Measurements from ENCODE around the gene EEF2KMT. TPM values are rescaled to one million over a fixed set of nuclear protein-coding genes. Genes with fewer than 3 reads are reported as not detected.
A peak's percentile ranks its signal among the peaks of the same experiment; 100 is the strongest.

Gene EEF2KMT
- total and polyA plus RNA-seq, 2 of the 13 experiments (the other 11 are each of a cell fraction or from before 2014, with no cell fraction given) = 10.7 to 26.9 TPM

- TF ChIP-seq ZNF770 (CRISPR knock-in tag; IDR thresholded peaks at IDR 0.05) = peak; percentile 68
- TF ChIP-seq KDM5B (CRISPR knock-in tag; IDR thresholded peaks at IDR 0.05; ENCODE audit: borderline replicate concordance) = peak; percentile 63; the same call in 1 of the 2 replicates
- TF ChIP-seq TRAFD1 (CRISPR knock-in tag; IDR thresholded peaks at IDR 0.05; ENCODE audit: borderline replicate concordance) = 0 out of 2 replicates have a peak, but pooled peaks have one; percentile 15
- 0 out of 2 replicates have a peak, but pooled peaks have one; percentile 14 for TF ChIP-seq PRDM10 (CRISPR knock-in tag; IDR thresholded peaks at IDR 0.05; ENCODE audit: low read depth)
- 0 out of 2 replicates have a peak, but pooled peaks have one; percentile 40 for TF ChIP-seq BRD4 (CRISPR knock-in tag; IDR thresholded peaks at IDR 0.05)
- TF ChIP-seq ZBTB7B (CRISPR knock-in tag; IDR thresholded peaks at IDR 0.05) = peak; percentile 79; the same call in 1 of the 2 replicates
- TF ChIP-seq HOMEZ (CRISPR knock-in tag; IDR thresholded peaks at IDR 0.05; ENCODE audit: low read depth) = 0 out of 2 replicates have a peak, but pooled peaks have one; percentile 7
- peak; percentile 35 for TF ChIP-seq SALL1 (CRISPR knock-in tag; IDR thresholded peaks at IDR 0.05)
- TF ChIP-seq ZNF772 (CRISPR knock-in tag; IDR thresholded peaks at IDR 0.05) = peak; percentile 78
- peak; percentile 53 for TF ChIP-seq AGO1 (IDR thresholded peaks at IDR 0.05; ENCODE audit: low read depth, low read length, poor library complexity, severe bottlenecking)
- 0 out of 2 replicates have a peak, but pooled peaks have one; percentile 1 for TF ChIP-seq ZIK1 (CRISPR knock-in tag; IDR thresholded peaks at IDR 0.05; ENCODE audit: borderline replicate concordance, low read depth)
- 0 out of 2 replicates have a peak, but pooled peaks have one; percentile 57 for TF ChIP-seq ZNF563 (CRISPR knock-in tag; IDR thresholded peaks at IDR 0.05)
- TF ChIP-seq ZNF747 (CRISPR knock-in tag; IDR thresholded peaks at IDR 0.05; ENCODE audit: borderline replicate concordance) = peak; percentile 93; the same call in 1 of the 2 replicates
- peak; percentile 73 for TF ChIP-seq LCORL (IDR thresholded peaks at IDR 0.05)
- peak; percentile 97 for TF ChIP-seq LCORL (CRISPR knock-in tag; IDR thresholded peaks at IDR 0.05)
These were observed 895 bp upstream of the EEF2KMT start (continued) for GRCh38 chr16:5098221-5099159.
